ENCODE measurements around the gene C1QBP. TPM values are rescaled to one million over a fixed set of nuclear protein-coding genes. Genes with fewer than 3 reads are reported as not detected.
"Not testable (repeated sequence)": the region's sequence is repeated elsewhere in the genome, so short reads cannot be mapped to it uniquely, and the experiment has no call there.

Gene C1QBP
- total and polyA plus RNA-seq, 4 donors, result 100.0 to 152 (median 148) TPM

- H3K4me1 ChIP-seq (ENCODE audit: control insufficient read depth, insufficient read depth, low read length); H3K27ac ChIP-seq (ENCODE audit: low read depth, low read length); H3K4me3 ChIP-seq (ENCODE audit: low read depth, low read length); H3K9me3 ChIP-seq (ENCODE audit: control insufficient read depth, insufficient read depth, low read length); DNase-seq (ENCODE audit: low read depth in 4 of 6, low spot score in 6 of 6); H3K27me3 ChIP-seq (ENCODE audit: control insufficient read depth, insufficient read depth, low read length): not testable (repeated sequence)
- 75% methylated on average over 2 of the region's 12 CpGs for WGBS (ENCODE audit: insufficient coverage)
- H3K36me3 ChIP-seq (ENCODE audit: control insufficient read depth, insufficient read depth, low read length), result peaks cover 47% of the 10 kb centered on the region
These were observed 3.1 kb downstream of the C1QBP start for GRCh38 chr17:5435781-5436315.

- no peak for DNase-seq (ENCODE audit: low read depth in 4 of 6, low spot score in 6 of 6)
- Histone ChIP-seq H3K27me3 (ENCODE audit: control insufficient read depth, insufficient read depth, low read length) (no peaks in the 10 kb centered on the region), H3K9me3 (ENCODE audit: control insufficient read depth, insufficient read depth, low read length) (no peaks in the 10 kb centered on the region), H3K27ac (ENCODE audit: low read depth, low read length) (no peak overlapping the region), H3K36me3 (ENCODE audit: control insufficient read depth, insufficient read depth, low read length) (peaks cover 55% of the 10 kb centered on the region), H3K4me3 (ENCODE audit: low read depth, low read length) (no peak overlapping the region), H3K4me1 (ENCODE audit: control insufficient read depth, insufficient read depth, low read length) (peaks cover 9% of the 10 kb centered on the region)
- 95% methylated on average over 2 of the region's 2 CpGs for WGBS (ENCODE audit: insufficient coverage)
These were observed 4.0 kb downstream of the C1QBP start for GRCh38 chr17:5434984-5435383.

DNA sequence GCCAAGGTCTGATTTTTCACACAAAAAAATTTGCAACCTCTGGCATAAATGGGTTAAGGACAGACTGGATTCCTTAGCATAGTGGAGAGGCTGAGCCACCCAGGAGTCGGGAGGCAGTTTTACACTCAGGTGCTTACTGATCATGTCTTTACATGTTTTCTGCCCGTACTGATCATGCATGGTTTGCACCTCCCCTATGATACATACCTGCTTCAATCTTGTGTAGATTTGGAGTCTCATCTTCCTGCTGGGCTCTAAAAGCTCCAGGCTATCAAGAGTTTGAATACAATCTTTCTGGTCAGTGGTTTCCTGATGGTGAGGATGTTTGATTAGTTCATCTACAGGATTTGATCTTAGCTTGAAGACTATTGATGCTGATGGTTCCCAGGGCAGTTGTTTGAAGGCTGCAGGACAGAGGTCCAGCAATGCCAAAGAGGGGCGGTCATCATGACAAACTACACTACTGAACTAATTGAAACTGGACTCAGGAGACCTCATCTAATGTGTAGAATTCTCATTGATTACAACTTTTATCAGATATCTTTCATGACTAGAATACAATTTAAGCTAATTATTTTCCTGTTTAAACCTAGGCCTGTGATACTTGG lies 6.9 kb downstream of the C1QBP start:
- DNase-seq (ENCODE audit: low read depth in 4 of 6, low spot score in 6 of 6), result no peak
- H3K4me1 ChIP-seq (ENCODE audit: control insufficient read depth, insufficient read depth, low read length), result no peaks in the 10 kb centered on the region
- WGBS (ENCODE audit: insufficient coverage), result no CpG with 5 or more reads among the region's 3 CpGs
- H3K9me3 ChIP-seq (ENCODE audit: control insufficient read depth, insufficient read depth, low read length), result no peaks in the 10 kb centered on the region
- H3K36me3 ChIP-seq (ENCODE audit: control insufficient read depth, insufficient read depth, low read length), result peaks cover 78% of the 10 kb centered on the region
- no peak overlapping the region for H3K4me3 ChIP-seq (ENCODE audit: low read depth, low read length)
- H3K27ac ChIP-seq (ENCODE audit: low read depth, low read length), result no peak overlapping the region
- no peaks in the 10 kb centered on the region for H3K27me3 ChIP-seq (ENCODE audit: control insufficient read depth, insufficient read depth, low read length)

- not testable (repeated sequence) for H3K27me3 ChIP-seq (ENCODE audit: control insufficient read depth, insufficient read depth, low read length); DNase-seq (ENCODE audit: low read depth in 4 of 6, low spot score in 6 of 6); H3K4me3 ChIP-seq (ENCODE audit: low read depth, low read length); H3K27ac ChIP-seq (ENCODE audit: low read depth, low read length); H3K9me3 ChIP-seq (ENCODE audit: control insufficient read depth, insufficient read depth, low read length); H3K4me1 ChIP-seq (ENCODE audit: control insufficient read depth, insufficient read depth, low read length)
- peaks cover 80% of the 10 kb centered on the region for H3K36me3 ChIP-seq (ENCODE audit: control insufficient read depth, insufficient read depth, low read length)
- WGBS (ENCODE audit: insufficient coverage), result 67% methylated on average over 5 of the region's 5 CpGs
These were observed 7.7 kb downstream of the C1QBP start for GRCh38 chr17:5431234-5431633.

DNA sequence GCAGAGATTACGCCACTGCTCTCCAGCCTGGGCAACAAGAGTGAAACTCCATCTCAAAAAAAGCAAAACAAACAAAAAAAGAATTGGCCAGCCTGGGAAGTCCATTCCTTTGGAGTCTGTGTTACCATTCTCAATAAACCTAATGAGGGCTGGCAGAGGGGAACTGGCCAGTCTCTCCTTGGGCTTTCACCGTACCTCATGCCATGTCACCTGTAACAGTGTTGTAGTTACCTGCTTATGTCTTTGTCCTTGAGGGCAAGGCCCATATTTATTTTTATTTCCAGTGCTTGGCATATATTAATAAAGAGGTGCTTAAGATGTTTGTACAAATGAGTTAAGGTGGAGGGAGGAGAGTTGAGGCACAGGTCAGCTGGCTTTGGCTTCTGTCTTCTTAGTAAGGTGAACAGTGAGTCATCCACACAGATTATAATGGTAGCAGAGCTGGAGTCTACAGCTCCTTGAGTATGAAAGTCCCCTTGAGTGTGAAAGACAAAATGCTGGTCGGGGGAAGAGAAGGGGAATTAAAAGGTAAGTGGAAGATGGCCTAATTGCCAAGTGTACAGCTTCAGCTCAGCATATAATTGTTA lies 8.4 kb downstream of the C1QBP start:
- Histone ChIP-seq H3K27me3 (ENCODE audit: control insufficient read depth, insufficient read depth, low read length) (no peaks in the 10 kb centered on the region), H3K4me3 (ENCODE audit: low read depth, low read length) (no peak overlapping the region), H3K27ac (ENCODE audit: low read depth, low read length) (no peak overlapping the region), H3K4me1 (ENCODE audit: control insufficient read depth, insufficient read depth, low read length) (no peaks in the 10 kb centered on the region), H3K36me3 (ENCODE audit: control insufficient read depth, insufficient read depth, low read length) (peaks cover 81% of the 10 kb centered on the region), H3K9me3 (ENCODE audit: control insufficient read depth, insufficient read depth, low read length) (no peaks in the 10 kb centered on the region)
- DNase-seq (ENCODE audit: low read depth in 4 of 6, low spot score in 6 of 6), result no peak
- WGBS (ENCODE audit: insufficient coverage), result 90% methylated on average over 2 of the region's 3 CpGs

DNA sequence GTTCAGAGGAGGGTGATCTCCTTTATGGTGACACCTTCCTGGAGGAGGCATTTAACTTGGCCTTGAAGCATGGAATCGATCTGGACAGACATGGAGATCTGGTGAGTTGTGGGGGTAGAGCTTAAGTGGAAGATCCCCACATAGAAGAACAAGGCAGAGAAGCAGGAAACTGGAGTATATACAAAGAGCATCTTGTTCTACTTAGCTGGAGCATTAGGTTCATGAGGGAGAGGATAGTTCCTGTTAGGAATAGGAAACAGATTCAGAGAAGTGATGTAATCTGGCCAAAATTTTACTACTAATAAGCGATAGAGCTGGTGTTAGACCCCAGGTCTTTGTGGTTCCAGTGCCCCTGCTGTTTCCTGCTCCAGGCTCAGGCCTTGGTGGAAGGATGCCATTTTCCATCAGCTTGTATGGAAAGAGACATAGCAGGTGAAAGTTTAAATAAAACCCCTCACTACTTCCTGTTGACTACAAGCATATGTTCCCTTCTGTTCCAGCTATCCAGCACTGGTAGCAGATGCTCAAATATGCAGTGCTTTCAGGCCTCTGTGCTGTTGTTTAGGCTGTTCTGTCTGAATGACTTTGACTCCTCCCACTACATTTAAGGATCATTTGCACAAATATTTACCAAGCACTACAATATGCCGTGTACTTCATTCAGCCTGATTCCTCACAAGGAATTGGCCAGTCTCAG lies 9.6 kb downstream of the C1QBP start:
- Histone ChIP-seq H3K27me3 (ENCODE audit: control insufficient read depth, insufficient read depth, low read length) (no peaks in the 10 kb centered on the region), H3K4me3 (ENCODE audit: low read depth, low read length) (no peak overlapping the region), H3K36me3 (ENCODE audit: control insufficient read depth, insufficient read depth, low read length) (peaks cover 77% of the 10 kb centered on the region), H3K9me3 (ENCODE audit: control insufficient read depth, insufficient read depth, low read length) (no peaks in the 10 kb centered on the region), H3K27ac (ENCODE audit: low read depth, low read length) (no peak overlapping the region), H3K4me1 (ENCODE audit: control insufficient read depth, insufficient read depth, low read length) (no peaks in the 10 kb centered on the region)
- no peak for DNase-seq (ENCODE audit: low read depth in 4 of 6, low spot score in 6 of 6)
- WGBS (ENCODE audit: insufficient coverage), result 95% methylated on average over 3 of the region's 3 CpGs

- DNase-seq (ENCODE audit: low read depth in 4 of 6, low spot score in 6 of 6), result no peak
- H3K4me3 ChIP-seq (ENCODE audit: low read depth, low read length), result no peak overlapping the region
- no peak overlapping the region for H3K27ac ChIP-seq (ENCODE audit: low read depth, low read length)
- H3K36me3 ChIP-seq (ENCODE audit: control insufficient read depth, insufficient read depth, low read length), result peaks cover 72% of the 10 kb centered on the region
- H3K9me3 ChIP-seq (ENCODE audit: control insufficient read depth, insufficient read depth, low read length), result no peaks in the 10 kb centered on the region
- 0% methylated on average over 1 of the region's 3 CpGs for WGBS (ENCODE audit: insufficient coverage)
- peaks cover 5% of the 10 kb centered on the region for H3K4me1 ChIP-seq (ENCODE audit: control insufficient read depth, insufficient read depth, low read length)
- no peaks in the 10 kb centered on the region for H3K27me3 ChIP-seq (ENCODE audit: control insufficient read depth, insufficient read depth, low read length)
These were observed 13.1 kb downstream of the C1QBP start for GRCh38 chr17:5425826-5426225.

DNA sequence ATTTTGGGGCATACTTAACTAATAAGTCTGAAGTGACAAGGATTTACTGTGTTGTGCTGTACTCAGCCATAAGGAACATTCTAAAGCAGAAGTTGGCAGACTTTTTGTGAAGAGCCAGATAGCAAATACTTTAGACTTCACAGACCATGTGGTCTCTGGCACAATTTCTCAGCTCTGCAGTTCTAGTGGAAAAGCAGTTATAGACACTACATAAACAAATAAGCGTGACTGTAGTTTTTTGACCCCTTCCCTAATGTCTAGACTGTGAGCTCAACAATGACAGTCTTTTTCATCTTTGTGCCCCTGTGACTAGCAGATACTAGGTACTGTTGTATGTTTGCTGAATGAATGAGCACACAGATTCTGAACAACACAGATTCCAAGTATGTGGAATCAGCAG lies 14.0 kb downstream of the C1QBP start:
- Histone ChIP-seq H3K9me3 (ENCODE audit: control insufficient read depth, insufficient read depth, low read length) (no peaks in the 10 kb centered on the region), H3K27ac (ENCODE audit: low read depth, low read length) (no peak overlapping the region), H3K36me3 (ENCODE audit: control insufficient read depth, insufficient read depth, low read length) (peaks cover 63% of the 10 kb centered on the region), H3K27me3 (ENCODE audit: control insufficient read depth, insufficient read depth, low read length) (no peaks in the 10 kb centered on the region), H3K4me3 (ENCODE audit: low read depth, low read length) (no peak overlapping the region), H3K4me1 (ENCODE audit: control insufficient read depth, insufficient read depth, low read length) (peaks cover 5% of the 10 kb centered on the region)
- no peak for DNase-seq (ENCODE audit: low read depth in 4 of 6, low spot score in 6 of 6)
- WGBS (ENCODE audit: insufficient coverage), result no CpG with 5 or more reads among the region's 1 CpG

- Histone ChIP-seq H3K4me1 (ENCODE audit: control insufficient read depth, insufficient read depth, low read length) (peaks cover 11% of the 10 kb centered on the region), H3K27ac (ENCODE audit: low read depth, low read length) (no peak overlapping the region), H3K36me3 (ENCODE audit: control insufficient read depth, insufficient read depth, low read length) (peaks cover 43% of the 10 kb centered on the region), H3K27me3 (ENCODE audit: control insufficient read depth, insufficient read depth, low read length) (no peaks in the 10 kb centered on the region), H3K4me3 (ENCODE audit: low read depth, low read length) (no peak overlapping the region), H3K9me3 (ENCODE audit: control insufficient read depth, insufficient read depth, low read length) (no peaks in the 10 kb centered on the region)
- no CpG with 5 or more reads among the region's 2 CpGs for WGBS (ENCODE audit: insufficient coverage)
- no peak for DNase-seq (ENCODE audit: low read depth in 4 of 6, low spot score in 6 of 6)
These were observed 16.4 kb downstream of the C1QBP start for GRCh38 chr17:5422505-5422904.

Data from spinal cord (tissue), 10 donors.